Activated naive CD8-positive, alpha-beta T cell treated with anti-CD3 and anti-CD28 coated beads for 36 hours (primary cell): ENCODE measurements around the gene EFR3B. TPM values are rescaled to one million over a fixed set of nuclear protein-coding genes. Genes with fewer than 3 reads are reported as not detected.
"Not testable (repeated sequence)": the region's sequence is repeated elsewhere in the genome, so short reads cannot be mapped to it uniquely, and the experiment has no call there.

Experiments
- DNase-seq: peaks from one replicate; pipeline ENCODE4 v3.0.0; 2021
- H3K27ac Mint-ChIP-seq: one replicate; pipeline ENCODE4 v1.8.0; 2022; ENCODE audit warnings: mild to moderate bottlenecking, moderate library complexity, mixed read lengths
- H3K27me3 Mint-ChIP-seq: one replicate; pipeline ENCODE4 v1.8.0; 2022; ENCODE audit warnings: mild to moderate bottlenecking, mixed read lengths
- H3K36me3 Mint-ChIP-seq: one replicate; pipeline ENCODE4 v1.8.0; 2021; ENCODE audit warnings: mild to moderate bottlenecking, mixed read lengths
- H3K4me1 Mint-ChIP-seq: one replicate; pipeline ENCODE4 v1.8.0; 2021; ENCODE audit warnings: mixed read lengths
- H3K4me3 Mint-ChIP-seq: one replicate; pipeline ENCODE4 v1.8.0; 2022; ENCODE audit warnings: mild to moderate bottlenecking, moderate library complexity, mixed read lengths
- H3K9me3 Mint-ChIP-seq: one replicate; pipeline ENCODE4 v1.8.0; 2022; ENCODE audit warnings: mixed read lengths
- total RNA-seq, 2 experiments: library from RNA; stranded (reverse); gene quantifications; one replicate each; pipeline ENCODE4 v1.2.3, GENCODE V29; 2021

EFR3B gene
- total RNA-seq, 2 experiments from 2014 or later, result 0.06 to 0.08 TPM

- no peak for DNase-seq
- peaks cover 14% of the 10 kb centered on the region for H3K4me1 Mint-ChIP-seq
- peaks cover 5% of the 10 kb centered on the region for H3K9me3 Mint-ChIP-seq
- no peaks in the 10 kb centered on the region for H3K27me3 Mint-ChIP-seq
- no peaks in the 10 kb centered on the region for H3K36me3 Mint-ChIP-seq
- H3K27ac Mint-ChIP-seq, result no peak overlapping the region
- H3K4me3 Mint-ChIP-seq, result no peak overlapping the region
Observed at GRCh38 chr2:25098670-25099486, 57.0 kb downstream of the EFR3B start.

- peak; percentile 29 for DNase-seq
- not testable (repeated sequence) for H3K27ac Mint-ChIP-seq, H3K27me3 Mint-ChIP-seq, H3K36me3 Mint-ChIP-seq, H3K4me3 Mint-ChIP-seq, H3K9me3 Mint-ChIP-seq
- H3K4me1 Mint-ChIP-seq, result peaks cover 14% of the 10 kb centered on the region
Observed at GRCh38 chr2:25102352-25102751, 60.5 kb downstream of the EFR3B start.

GRCh38 chr2:25103287-25103871 lies 61.5 kb downstream of the EFR3B start:
- H3K27ac Mint-ChIP-seq, result no peak overlapping the region
- no peak for DNase-seq
- peaks cover 5% of the 10 kb centered on the region for H3K9me3 Mint-ChIP-seq
- no peak overlapping the region for H3K4me3 Mint-ChIP-seq
- no peaks in the 10 kb centered on the region for H3K36me3 Mint-ChIP-seq
- H3K4me1 Mint-ChIP-seq, result peaks cover 13% of the 10 kb centered on the region
- H3K27me3 Mint-ChIP-seq, result no peaks in the 10 kb centered on the region

DNA sequence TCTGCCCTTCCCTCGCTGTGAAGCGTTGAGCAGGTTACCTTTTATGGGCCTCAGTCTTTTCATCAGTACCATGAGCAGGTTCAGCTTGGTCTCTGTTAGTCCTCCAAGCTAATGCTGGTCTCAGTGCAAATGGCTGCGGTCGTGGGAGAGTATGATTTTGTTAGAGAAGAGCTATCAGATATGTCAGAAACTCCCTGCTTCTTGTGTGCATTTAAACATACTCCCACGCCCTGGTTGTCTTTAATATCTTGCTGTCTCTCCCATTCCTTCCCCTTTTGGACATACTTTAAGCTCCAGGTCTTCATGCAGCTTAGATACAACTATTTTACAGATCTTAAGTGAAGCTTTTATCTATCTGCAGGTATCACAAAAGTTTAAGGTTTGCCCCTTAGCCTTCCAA lies 62.9 kb downstream of the EFR3B start:
- peaks cover 12% of the 10 kb centered on the region for H3K4me1 Mint-ChIP-seq
- DNase-seq, result no peak
- no peaks in the 10 kb centered on the region for H3K27me3 Mint-ChIP-seq
- peaks cover 5% of the 10 kb centered on the region for H3K9me3 Mint-ChIP-seq
- H3K4me3 Mint-ChIP-seq, result no peak overlapping the region
- no peak overlapping the region for H3K27ac Mint-ChIP-seq
- no peaks in the 10 kb centered on the region for H3K36me3 Mint-ChIP-seq

GRCh38 chr2:25105336-25106085 lies 63.6 kb downstream of the EFR3B start:
- Mint-ChIP-seq H3K27me3 (no peaks in the 10 kb centered on the region), H3K27ac (no peak overlapping the region), H3K4me3 (no peak overlapping the region), H3K4me1 (peaks cover 12% of the 10 kb centered on the region), H3K9me3 (peaks cover 5% of the 10 kb centered on the region), H3K36me3 (no peaks in the 10 kb centered on the region)
- no peak for DNase-seq

DNA sequence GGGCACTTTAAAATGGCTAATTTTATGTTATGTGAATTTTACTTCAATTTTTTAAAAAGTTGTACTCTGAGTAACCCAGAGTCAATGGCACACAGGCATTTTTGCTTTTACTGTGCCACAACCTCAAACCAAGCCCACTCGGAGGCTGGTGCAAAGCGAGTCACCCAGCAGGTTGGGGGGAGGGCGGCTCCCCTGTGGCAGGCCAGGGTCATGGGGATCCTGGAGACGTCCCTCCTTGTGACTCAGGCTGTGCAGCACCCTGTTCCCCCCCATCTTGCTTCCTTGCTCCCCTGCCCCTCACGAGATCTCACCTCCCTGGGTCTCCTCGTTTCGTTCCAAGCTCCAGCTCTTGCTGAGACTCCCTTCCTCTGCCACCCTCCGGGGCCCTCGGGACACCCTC lies 67.9 kb downstream of the EFR3B start:
- no peak overlapping the region for H3K4me3 Mint-ChIP-seq
- H3K27ac Mint-ChIP-seq, result no peak overlapping the region

GRCh38 chr2:25112113-25112512 lies 70.2 kb downstream of the EFR3B start:
- H3K4me3 Mint-ChIP-seq, result no peak overlapping the region
- H3K27ac Mint-ChIP-seq, result no peak overlapping the region
- H3K27me3 Mint-ChIP-seq, result no peaks in the 10 kb centered on the region
- DNase-seq, result no peak
- no peaks in the 10 kb centered on the region for H3K9me3 Mint-ChIP-seq
- H3K4me1 Mint-ChIP-seq, result no peaks in the 10 kb centered on the region
- H3K36me3 Mint-ChIP-seq, result no peaks in the 10 kb centered on the region

More for the DNA sequence above, 67.9 kb downstream of the EFR3B start:
- DNase-seq, result no peak
- no peaks in the 10 kb centered on the region for H3K9me3 Mint-ChIP-seq
- H3K4me1 Mint-ChIP-seq, result no peaks in the 10 kb centered on the region
- no peaks in the 10 kb centered on the region for H3K36me3 Mint-ChIP-seq
- no peaks in the 10 kb centered on the region for H3K27me3 Mint-ChIP-seq

GRCh38 chr2:25115249-25115883 lies 73.5 kb downstream of the EFR3B start:
- H3K27ac Mint-ChIP-seq, result no peak overlapping the region
- H3K27me3 Mint-ChIP-seq, result no peaks in the 10 kb centered on the region
- H3K4me1 Mint-ChIP-seq, result no peaks in the 10 kb centered on the region
- no peak overlapping the region for H3K4me3 Mint-ChIP-seq
- H3K9me3 Mint-ChIP-seq, result no peaks in the 10 kb centered on the region
- H3K36me3 Mint-ChIP-seq, result no peaks in the 10 kb centered on the region
- no peak for DNase-seq

DNA sequence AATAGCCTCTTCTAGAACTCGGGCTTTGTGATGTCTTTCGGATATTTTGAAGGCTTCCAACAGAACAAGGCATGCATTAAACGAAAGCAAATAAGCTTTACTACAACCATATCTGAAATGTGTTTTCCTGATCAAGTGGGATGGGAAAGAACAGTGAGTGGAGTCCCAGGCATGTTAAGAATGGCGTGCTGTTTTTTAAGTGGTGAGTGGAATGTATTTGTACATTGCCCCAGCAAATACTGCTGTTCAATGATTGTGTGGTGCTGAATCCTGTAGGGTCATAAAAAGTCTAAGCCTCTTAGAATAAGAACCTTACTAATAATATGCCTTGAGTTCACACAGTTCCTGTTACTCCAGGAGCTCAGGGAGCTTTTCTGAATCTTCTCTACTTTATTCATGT lies 74.0 kb downstream of the EFR3B start:
- Mint-ChIP-seq H3K9me3 (no peaks in the 10 kb centered on the region), H3K36me3 (no peaks in the 10 kb centered on the region), H3K27ac (no peak overlapping the region), H3K4me1 (no peaks in the 10 kb centered on the region), H3K4me3 (no peak overlapping the region), H3K27me3 (no peaks in the 10 kb centered on the region)
- no peak for DNase-seq

DNA sequence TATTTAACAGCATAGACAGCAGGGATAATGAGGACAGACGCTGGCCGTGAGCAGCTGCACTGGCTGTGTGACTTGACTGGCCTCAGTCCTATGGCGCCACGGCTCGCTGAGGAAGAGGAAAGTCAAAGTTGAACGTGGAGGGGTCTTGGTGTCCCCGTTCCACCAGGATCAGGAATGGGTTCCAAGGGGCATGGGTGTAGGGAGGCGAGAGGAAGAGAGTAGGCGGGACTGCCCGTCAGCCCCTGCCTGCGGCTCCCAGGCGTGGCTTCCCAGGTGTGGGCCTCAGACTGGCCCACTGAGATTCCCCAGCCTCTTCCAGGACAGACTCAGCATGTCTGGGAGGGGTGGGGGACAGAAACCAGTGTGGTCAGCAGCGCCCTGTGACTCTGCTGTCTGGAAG lies 75.1 kb downstream of the EFR3B start:
- H3K36me3 Mint-ChIP-seq, result no peaks in the 10 kb centered on the region

DNA sequence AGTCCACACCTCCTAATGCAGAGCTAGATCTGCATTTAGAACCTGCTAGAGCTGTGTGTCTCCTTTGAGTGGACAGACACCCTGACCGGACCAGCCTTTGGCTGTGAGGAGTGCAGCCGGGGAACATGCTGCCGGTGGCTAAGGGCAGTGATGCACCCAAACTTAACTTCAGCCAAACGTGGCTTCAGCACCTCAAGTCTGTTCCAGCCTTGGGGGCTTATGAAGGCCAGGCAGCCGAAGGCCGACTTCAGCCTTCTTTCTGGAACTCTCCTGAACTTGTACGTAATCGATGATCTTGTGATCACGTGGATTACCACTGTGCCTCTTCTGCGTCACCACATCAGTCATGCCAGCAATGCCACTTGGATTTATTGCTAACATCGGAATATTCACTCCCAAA lies 77.4 kb downstream of the EFR3B start:
- Mint-ChIP-seq H3K4me3 (no peak overlapping the region), H3K36me3 (no peaks in the 10 kb centered on the region), H3K27me3 (no peaks in the 10 kb centered on the region), H3K27ac (no peak overlapping the region), H3K4me1 (no peaks in the 10 kb centered on the region), H3K9me3 (no peaks in the 10 kb centered on the region)
- DNase-seq, result no peak

More for the DNA sequence above, 75.1 kb downstream of the EFR3B start:
- no peak for DNase-seq
- Mint-ChIP-seq H3K27ac (no peak overlapping the region), H3K4me1 (no peaks in the 10 kb centered on the region), H3K27me3 (no peaks in the 10 kb centered on the region), H3K9me3 (no peaks in the 10 kb centered on the region), H3K4me3 (no peak overlapping the region)

DNA sequence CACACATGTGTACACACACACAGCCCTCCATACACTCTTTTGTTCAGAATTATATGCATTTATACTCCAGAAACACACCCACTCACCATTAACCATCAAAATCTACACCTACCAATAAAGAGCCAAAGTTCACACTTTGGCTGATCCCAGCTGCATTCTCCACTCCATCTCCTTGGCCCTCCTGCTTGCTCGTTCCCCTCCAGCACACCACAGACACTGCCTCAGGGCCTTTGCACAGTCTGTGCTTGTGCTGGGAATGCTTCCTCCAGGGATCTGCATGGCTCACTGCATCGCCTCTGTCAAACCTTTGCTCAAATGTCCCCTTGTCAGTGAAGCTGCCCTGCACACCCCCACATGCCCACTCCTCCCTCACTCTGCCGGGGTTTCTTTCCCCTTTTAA lies 80.5 kb downstream of the EFR3B start:
- H3K4me1 Mint-ChIP-seq, result no peaks in the 10 kb centered on the region
- no peaks in the 10 kb centered on the region for H3K27me3 Mint-ChIP-seq
- no peak overlapping the region for H3K27ac Mint-ChIP-seq
- no peak for DNase-seq
- no peak overlapping the region for H3K4me3 Mint-ChIP-seq
- no peaks in the 10 kb centered on the region for H3K36me3 Mint-ChIP-seq
- H3K9me3 Mint-ChIP-seq, result no peaks in the 10 kb centered on the region

- DNase-seq, result no peak
- Mint-ChIP-seq H3K4me1 (no peaks in the 10 kb centered on the region), H3K27ac (no peak overlapping the region), H3K9me3 (no peaks in the 10 kb centered on the region), H3K36me3 (no peaks in the 10 kb centered on the region), H3K4me3 (no peak overlapping the region), H3K27me3 (no peaks in the 10 kb centered on the region)
Observed at GRCh38 chr2:25123682-25124081, 81.8 kb downstream of the EFR3B start.

- no peak overlapping the region for H3K27ac Mint-ChIP-seq
Observed at GRCh38 chr2:25125189-25125588, 83.3 kb downstream of the EFR3B start.

DNA sequence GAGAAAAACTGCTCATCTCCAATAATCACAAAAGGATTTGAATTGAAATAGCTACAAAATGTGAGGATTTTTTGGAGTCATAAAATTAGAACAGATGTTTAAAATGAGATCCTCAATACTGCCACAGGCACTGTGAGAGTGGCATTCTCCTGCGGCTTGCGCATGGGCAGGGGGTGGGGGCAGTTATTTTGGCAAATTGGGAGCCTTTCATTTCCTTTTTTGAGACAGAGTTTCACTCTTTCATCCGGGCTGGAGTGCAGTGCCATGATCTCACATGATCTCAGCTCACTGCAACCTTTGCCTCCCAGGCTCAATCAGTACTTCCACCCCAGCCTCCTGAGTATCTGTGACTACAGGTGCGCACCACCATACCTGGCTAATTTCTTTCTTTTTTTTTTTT lies 84.1 kb downstream of the EFR3B start:
- H3K27ac Mint-ChIP-seq, result no peak overlapping the region
- no peaks in the 10 kb centered on the region for H3K36me3 Mint-ChIP-seq
- H3K27me3 Mint-ChIP-seq, result peaks cover 14% of the 10 kb centered on the region
- no peaks in the 10 kb centered on the region for H3K9me3 Mint-ChIP-seq
- no peak for DNase-seq
- H3K4me3 Mint-ChIP-seq, result no peak overlapping the region
- H3K4me1 Mint-ChIP-seq, result peaks cover 6% of the 10 kb centered on the region

More at GRCh38 chr2:25125189-25125588, 83.3 kb downstream of the EFR3B start:
- Mint-ChIP-seq H3K4me1 (peaks cover 4% of the 10 kb centered on the region), H3K36me3 (no peaks in the 10 kb centered on the region), H3K9me3 (no peaks in the 10 kb centered on the region), H3K4me3 (no peak overlapping the region), H3K27me3 (peaks cover 6% of the 10 kb centered on the region)
- DNase-seq, result no peak
